HCT116 (cell line): ENCODE data around the gene TMTC4. TPM values are rescaled to one million over a fixed set of nuclear protein-coding genes. Genes with fewer than 3 reads are reported as not detected.

Experiments used
- ATAC-seq: fragments of 200-7000 bp; cut with Tn5 transposase; 2 replicates; pipeline ENCODE4 v1.9.1; 2020; ENCODE audit warnings: mild to moderate bottlenecking, moderate library complexity
- BruUV-seq: library from RNA; stranded (reverse); fragments of 400-500 nt; replicated peaks from 2 replicates; lab custom pipeline; 2021; lab: Mats Ljungman, UMichigan
- CTCF ChIA-PET: fragments of 300-600 bp; sonication (Branson Sonifier 250); formaldehyde crosslinking; loops from one replicate; lab custom pipeline; 2021; ENCODE audit warnings: antibody characterized with exemption; lab: Charles Lee
- POLR2A ChIA-PET: fragments of 300-600, 350-600 bp; sonication (Branson Sonifier 250); formaldehyde crosslinking; loops from one replicate; lab custom pipeline; 2021; ENCODE audit warnings: antibody characterized with exemption; lab: Charles Lee
- RAD21 ChIA-PET, 2 experiments: fragments of 300-600 bp; sonication (Branson Sonifier 250); formaldehyde crosslinking; loops; one replicate each; lab custom pipeline; 2023; ENCODE audit warnings: low total read pairs in 2 of 2; ENCODE audit not compliant: uncharacterized antibody in 2 of 2, unreplicated experiment in 2 of 2, low non-redundant PET in 1 of 2; lab: Charles Lee
- DNase-seq: peaks from one replicate; pipeline ENCODE4 v3.0.0-alpha.2; 2010; ENCODE audit warnings: low read depth, low spot score
- H2AFZ ChIP-seq: fragments of 200-600 bp; shearing (Covaris generic), sonication (generic); 2 replicates; pipeline ENCODE4 v1.6.1; 2017; ENCODE audit warnings: low read depth, mixed run types, mixed read lengths, antibody characterized with exemption, low read length; ENCODE audit not compliant: poor library complexity, severe bottlenecking
- H3K27ac ChIP-seq: 2 replicates; pipeline ENCODE4 v1.5.1; 2012; ENCODE audit warnings: low read depth, low read length
- H3K27me3 ChIP-seq: fragments of 200-600 bp; sonication (generic); 2 replicates; pipeline ENCODE4 v1.6.1; 2016; ENCODE audit warnings: mixed run types, low read length, mixed read lengths; ENCODE audit not compliant: insufficient read depth
- H3K36me3 ChIP-seq, 2 experiments: fragments of 200-500 bp in 1 of 2; fragments of 200-600 bp in 1 of 2; sonication (Bioruptor generic) in 1 of 2; sonication (generic) in 1 of 2; 2 replicates each; pipeline versions ENCODE4 v1.5.1 to v1.6.1; 2014 to 2016; ENCODE audit warnings: low read length in 2 of 2, inconsistent platforms in 1 of 2, mixed read lengths in 1 of 2, mixed run types in 1 of 2; ENCODE audit not compliant: insufficient read depth in 2 of 2, control insufficient read depth in 1 of 2
- H3K4me1 ChIP-seq, 2 experiments: fragments of 200-600 bp in 1 of 2; sonication (generic) in 1 of 2; 2 replicates each; pipeline versions ENCODE4 v1.5.1 to v1.6.1; 2012 to 2017; ENCODE audit warnings: low read length in 2 of 2, inconsistent platforms in 1 of 2, mild to moderate bottlenecking in 1 of 2, mixed read lengths in 1 of 2, mixed run types in 1 of 2, moderate library complexity in 1 of 2; ENCODE audit not compliant: insufficient read depth in 2 of 2, control insufficient read depth in 1 of 2
- H3K4me2 ChIP-seq: fragments of 200-600 bp; sonication (generic); 2 replicates; pipeline ENCODE4 v1.6.1; 2017; ENCODE audit warnings: mixed run types, low read length, mixed read lengths
- H3K4me3 ChIP-seq, 2 experiments: fragments of 200-600 bp in 1 of 2; sonication (generic) in 1 of 2; replicated peaks in 1 of 2; 2 replicates each; pipeline ENCODE4 v1.5.1; 2011 to 2016; ENCODE audit warnings: low read length in 2 of 2, control low read depth in 1 of 2, low read depth in 1 of 2, mild to moderate bottlenecking in 1 of 2, mixed read lengths in 1 of 2, mixed run types in 1 of 2
- H3K79me2 ChIP-seq: fragments of 200-600 bp; sonication (generic); 2 replicates; pipeline ENCODE4 v1.6.1; 2017; ENCODE audit warnings: mild to moderate bottlenecking, mixed run types, low read length, moderate library complexity, mixed read lengths; ENCODE audit not compliant: insufficient read depth
- H3K9ac ChIP-seq: fragments of 200-600 bp; sonication (generic); 2 replicates; pipeline ENCODE4 v1.6.1; 2016; ENCODE audit warnings: low read length, mixed read lengths
- H3K9me2 ChIP-seq: fragments of 200-600 bp; sonication (generic), shearing (Covaris generic); 2 replicates; pipeline ENCODE4 v1.6.1; 2017; ENCODE audit warnings: mixed run types, mild to moderate bottlenecking, moderate library complexity; ENCODE audit not compliant: insufficient read depth
- H3K9me3 ChIP-seq, 2 experiments: fragments of 200-500 bp in 1 of 2; fragments of 200-600 bp in 1 of 2; sonication (Bioruptor generic) in 1 of 2; sonication (generic) in 1 of 2; 2 replicates each; pipeline ENCODE4 v1.6.1; 2014 to 2017; ENCODE audit warnings: low read length in 2 of 2, mixed read lengths in 2 of 2, inconsistent platforms in 1 of 2, low read depth in 1 of 2, mild to moderate bottlenecking in 1 of 2, mixed run types in 1 of 2, moderate library complexity in 1 of 2; ENCODE audit not compliant: control insufficient read depth in 1 of 2, insufficient read depth in 1 of 2
- H4K20me1 ChIP-seq: fragments of 200-600 bp; sonication (generic), shearing (Covaris generic); 2 replicates; pipeline ENCODE4 v1.6.1; 2017; ENCODE audit warnings: mixed run types, mild to moderate bottlenecking, moderate library complexity; ENCODE audit not compliant: insufficient read depth
- CBX3 ChIP-seq: IDR thresholded peaks from 2 replicates; pipeline ENCODE4 v1.6.1; 2012; ENCODE audit warnings: low read depth
- CTCF ChIP-seq, 3 experiments: fragments of 200-600 bp in 1 of 3; sonication (generic) in 1 of 3; IDR thresholded peaks in 2 of 3; conservative IDR thresholded peaks in 1 of 3; 2 replicates each; pipeline ENCODE4 v1.5.1; 2012 to 2017; ENCODE audit warnings: low read depth in 2 of 3, low read length in 2 of 3, antibody characterized with exemption in 1 of 3, borderline replicate concordance in 1 of 3, control low read depth in 1 of 3, mild to moderate bottlenecking in 1 of 3, mixed read lengths in 1 of 3, mixed run types in 1 of 3, moderate library complexity in 1 of 3; ENCODE audit not compliant: insufficient read depth in 1 of 3
- EGR1 ChIP-seq: IDR thresholded peaks from 2 replicates; pipeline ENCODE4 v1.6.1; 2012; ENCODE audit warnings: low read depth
- ELF1 ChIP-seq: IDR thresholded peaks from 2 replicates; pipeline ENCODE4 v1.6.1; 2012; ENCODE audit warnings: low read depth, borderline replicate concordance
- EZH2 ChIP-seq: fragments of 200-600 bp; sonication (generic); IDR thresholded peaks from 2 replicates; pipeline ENCODE4 v1.6.1; 2017; ENCODE audit warnings: antibody characterized with exemption, mixed run types
- FOSL1 ChIP-seq: IDR thresholded peaks from 2 replicates; pipeline ENCODE4 v1.6.1; 2012; ENCODE audit warnings: low read depth
- MAX ChIP-seq: IDR thresholded peaks from 2 replicates; pipeline ENCODE4 v1.6.1; 2012
- POLR2A ChIP-seq: IDR thresholded peaks from 2 replicates; pipeline ENCODE4 v1.7.0; 2011; ENCODE audit warnings: borderline replicate concordance; ENCODE audit not compliant: insufficient read depth, insufficient read length; ENCODE audit errors: extremely low read depth
- POLR2AphosphoS5 ChIP-seq: IDR thresholded peaks from 2 replicates; pipeline ENCODE4 v1.6.1; 2011; ENCODE audit warnings: mild to moderate bottlenecking, low read depth, low read length, moderate library complexity
- RAD21 ChIP-seq: IDR thresholded peaks from 2 replicates; pipeline ENCODE4 v1.6.1; 2012; ENCODE audit warnings: low read depth, mild to moderate bottlenecking
- REST ChIP-seq: IDR thresholded peaks from 2 replicates; pipeline ENCODE4 v1.6.1; 2012; ENCODE audit warnings: low read depth
- SIN3A ChIP-seq: IDR thresholded peaks from 2 replicates; pipeline ENCODE4 v1.6.1; 2012; ENCODE audit warnings: low read depth
- SP1 ChIP-seq: IDR thresholded peaks from 2 replicates; pipeline ENCODE4 v1.6.1; 2012; ENCODE audit warnings: low read depth
- SRF ChIP-seq: IDR thresholded peaks from 2 replicates; pipeline ENCODE4 v1.6.1; 2012; ENCODE audit warnings: low read depth
- TCF7L2 ChIP-seq: IDR thresholded peaks from 2 replicates; pipeline ENCODE4 v1.7.0; 2011; ENCODE audit warnings: borderline replicate concordance, inconsistent platforms; ENCODE audit not compliant: insufficient read depth, insufficient read length; ENCODE audit errors: extremely low read depth
- YY1 ChIP-seq: IDR thresholded peaks from 2 replicates; pipeline ENCODE4 v1.6.1; 2011; ENCODE audit warnings: low read length, low read depth, moderate library complexity, mild to moderate bottlenecking; ENCODE audit not compliant: insufficient replicate concordance; ENCODE audit errors: extremely low read depth
- ZBTB33 ChIP-seq: IDR thresholded peaks from 2 replicates; pipeline ENCODE4 v1.6.1; 2011; ENCODE audit warnings: mild to moderate bottlenecking, low read length, moderate library complexity; ENCODE audit not compliant: insufficient replicate concordance; ENCODE audit errors: extremely low read depth
- ZFX ChIP-seq: fragments of 450-650 bp; IDR thresholded peaks from 2 replicates; pipeline ENCODE4 v1.6.1; 2017
- intact Hi-C: fragments of 100-400 bp; cut with micrococcal nuclease; formaldehyde crosslinking; loops from 2 replicates; pipeline ENCODE4 v1.10.0; 2022
- total RNA-seq: library from RNA; stranded (reverse); gene quantifications from one replicate; pipeline ENCODE4 v1.2.1, GENCODE V29; 2021; ENCODE audit not compliant: unreplicated experiment

TMTC4 gene
- total RNA-seq, 1 experiment from 2014 or later: 23.6 TPM

GRCh38 chr13:100630555-100630954 is 44.0 kb downstream of the TMTC4 start:
- Histone ChIP-seq H2AFZ (no peak overlapping the region), H3K4me1 (no peaks in the 10 kb centered on the region), H3K9me2 (no peaks in the 10 kb centered on the region), H3K36me3 (peaks cover 9 to 16% of the 10 kb centered on the region in 2 experiments; a peak in 2 of 4 replicates), H3K4me2 (no peak overlapping the region), H3K4me3 (no peak overlapping the region), H4K20me1 (no peaks in the 10 kb centered on the region), H3K79me2 (no peaks in the 10 kb centered on the region), H3K27me3 (no peaks in the 10 kb centered on the region), H3K9me3 (no peaks in the 10 kb centered on the region), H3K27ac (no peak overlapping the region), H3K9ac (no peak overlapping the region)
- ATAC-seq: no peak
- DNase-seq: no peak
- intact Hi-C loops: no loop called here
- ChIA-PET POLR2A (no interaction called here), RAD21 (no interaction called here), CTCF (no interaction called here)
- BruUV-seq: no TSS peak
- TF ChIP-seq CTCF (IDR thresholded peaks at IDR 0.05 in 2 of 3, conservative IDR thresholded peaks at IDR 0.05 in 1 of 3; ENCODE audit: borderline replicate concordance in 1 of 3, insufficient read depth in 1 of 3, low read depth in 2 of 3, low read length in 2 of 3) (no peak), REST (no peak), SIN3A (no peak), SRF (no peak), POLR2A (no peak), ZBTB33 (no peak), SP1 (no peak), FOSL1 (no peak), ZFX (no peak), CBX3 (no peak), RAD21 (no peak), MAX (no peak), TCF7L2 (no peak), ELF1 (no peak), POLR2AphosphoS5 (no peak), EGR1 (no peak), EZH2 (no peak), YY1 (no peak)
